SU-DHL-6 (cell line): ENCODE measurements around the gene DCDC2C.

Experiments used
- H2AFZ ChIP-seq: fragments of 200-600 bp; sonication (generic); 2 replicates; pipeline ENCODE4 v1.6.1; 2014; ENCODE audit warnings: low read depth, mild to moderate bottlenecking, moderate library complexity, mixed read lengths, antibody characterized with exemption, low read length; ENCODE audit not compliant: severe bottlenecking
- H3F3A ChIP-seq: fragments of 200-600 bp; shearing (Covaris generic); 2 replicates; pipeline ENCODE4 v1.6.0; 2016; ENCODE audit warnings: antibody characterized with exemption, mild to moderate bottlenecking; ENCODE audit not compliant: insufficient read depth
- H3K27ac ChIP-seq: fragments of 200-600 bp; sonication (generic); 2 replicates; pipeline ENCODE4 v1.5.1; 2016; ENCODE audit warnings: low read depth, mild to moderate bottlenecking, low read length, moderate library complexity, mixed read lengths
- H3K27me3 ChIP-seq: fragments of 200-600 bp; sonication (generic), shearing (Covaris generic); 2 replicates; pipeline ENCODE4 v1.6.0; 2014; ENCODE audit warnings: mild to moderate bottlenecking, low read length
- H3K36me3 ChIP-seq: fragments of 200-600 bp; sonication (generic); 2 replicates; pipeline ENCODE4 v1.6.1; 2014; ENCODE audit warnings: mild to moderate bottlenecking, low read length, mixed read lengths
- H3K4me2 ChIP-seq: fragments of 300-600, 200-600 bp; shearing (Covaris generic), sonication (generic); 2 replicates; pipeline ENCODE4 v1.6.0; 2014; ENCODE audit warnings: low read length, low read depth, mild to moderate bottlenecking; ENCODE audit not compliant: poor library complexity, severe bottlenecking
- H3K4me3 ChIP-seq: fragments of 200-600 bp; sonication (generic); 2 replicates; pipeline ENCODE4 v1.5.1; 2014; ENCODE audit warnings: antibody characterized with exemption, low read length, mild to moderate bottlenecking, mixed read lengths; ENCODE audit not compliant: insufficient read depth, poor library complexity, severe bottlenecking
- H3K79me2 ChIP-seq: fragments of 200-600 bp; sonication (generic); 2 replicates; pipeline ENCODE4 v1.6.1; 2014; ENCODE audit warnings: mild to moderate bottlenecking, low read length, moderate library complexity; ENCODE audit not compliant: insufficient read depth
- H3K9ac ChIP-seq: fragments of 200-600 bp; sonication (generic); 2 replicates; pipeline ENCODE4 v1.7.0; 2014; ENCODE audit warnings: mild to moderate bottlenecking, low read length
- H3K9me2 ChIP-seq: fragments of 200-600 bp; sonication (generic); replicated peaks from 2 replicates; pipeline ENCODE4 v1.6.1; 2014; ENCODE audit warnings: low read length; ENCODE audit not compliant: insufficient read depth
- H3K9me3 ChIP-seq: fragments of 200-600 bp; sonication (generic); 2 replicates; pipeline ENCODE4 v1.6.1; 2014; ENCODE audit warnings: low read length, mixed read lengths; ENCODE audit not compliant: insufficient read depth
- H4K20me1 ChIP-seq: fragments of 200-600 bp; sonication (generic); 2 replicates; pipeline ENCODE4 v1.6.1; 2014; ENCODE audit warnings: low read depth, mild to moderate bottlenecking, antibody characterized with exemption, low read length, moderate library complexity, mixed read lengths
- CTCF ChIP-seq: fragments of 200-600 bp; sonication (generic); IDR thresholded peaks from one replicate; pipeline ENCODE4 v1.5.1; 2017; ENCODE audit warnings: antibody characterized with exemption, mild to moderate bottlenecking, low read length, moderate library complexity; ENCODE audit not compliant: insufficient read depth, poor library complexity, severe bottlenecking
- EZH2phosphoT487 ChIP-seq: fragments of 200-600 bp; sonication (generic), shearing (Covaris generic); conservative IDR thresholded peaks from 2 replicates; pipeline ENCODE4 v1.6.1; 2018; ENCODE audit warnings: mild to moderate bottlenecking, antibody characterized with exemption, low read length, moderate library complexity, mixed read lengths

The DCDC2C gene

GRCh38 chr2:3857576-3857975, 154.2 kb downstream of the DCDC2C start:
- H3K79me2 ChIP-seq = no peaks in the 10 kb centered on the region

GRCh38 chr2:3864943-3865865, 161.8 kb downstream of the DCDC2C start:
- TF ChIP-seq EZH2phosphoT487 (no peak), CTCF (no peak)
- Histone ChIP-seq H3K36me3 (no peaks in the 10 kb centered on the region), H3K4me2 (no peak overlapping the region), H2AFZ (no peak overlapping the region), H3K27ac (no peak overlapping the region), H3K27me3 (no peaks in the 10 kb centered on the region), H3K79me2 (no peaks in the 10 kb centered on the region), H3K4me3 (no peak overlapping the region), H3F3A (no peaks in the 10 kb centered on the region), H3K9me3 (no peaks in the 10 kb centered on the region), H4K20me1 (no peaks in the 10 kb centered on the region), H3K9ac (no peak overlapping the region), H3K9me2 (no peaks in the 10 kb centered on the region)

More at GRCh38 chr2:3857576-3857975, 154.2 kb downstream of the DCDC2C start:
- Histone ChIP-seq H3K9me2 (no peaks in the 10 kb centered on the region; the same call in 1 of the 2 replicates), H3K4me2 (no peak overlapping the region), H3K27me3 (no peaks in the 10 kb centered on the region), H3K9ac (no peak overlapping the region), H2AFZ (no peak overlapping the region), H3K27ac (no peak overlapping the region), H3K4me3 (no peak overlapping the region), H3K36me3 (no peaks in the 10 kb centered on the region), H3F3A (no peaks in the 10 kb centered on the region), H4K20me1 (no peaks in the 10 kb centered on the region), H3K9me3 (no peaks in the 10 kb centered on the region)
- TF ChIP-seq CTCF = no peak
- TF ChIP-seq EZH2phosphoT487 = no peak

GRCh38 chr2:3867469-3867868, 164.1 kb downstream of the DCDC2C start:
- Histone ChIP-seq H3F3A (no peaks in the 10 kb centered on the region), H2AFZ (no peak overlapping the region), H3K27ac (no peak overlapping the region), H3K9me2 (no peaks in the 10 kb centered on the region), H4K20me1 (no peaks in the 10 kb centered on the region), H3K4me2 (no peak overlapping the region), H3K9ac (no peak overlapping the region), H3K27me3 (no peaks in the 10 kb centered on the region), H3K79me2 (no peaks in the 10 kb centered on the region), H3K36me3 (no peaks in the 10 kb centered on the region), H3K4me3 (no peak overlapping the region), H3K9me3 (no peaks in the 10 kb centered on the region)
- TF ChIP-seq CTCF (no peak), EZH2phosphoT487 (no peak)
